ENCODE data around the gene ARID5B.

- no peak for TF ChIP-seq CTCF (conservative IDR thresholded peaks at IDR 0.05; ENCODE audit: low read length)
- no peak for TF ChIP-seq EZH2phosphoT487 (IDR thresholded peaks at IDR 0.05; ENCODE audit: borderline replicate concordance)
Measured at GRCh38 chr10:62109587-62110293, 208.2 kb downstream of the ARID5B start.
